Measurements from ENCODE around the gene LGR6. TPM values are rescaled to one million over a fixed set of nuclear protein-coding genes. Genes with fewer than 3 reads are reported as not detected.

Gene LGR6
- not detected in 2 replicates for total RNA-seq

GRCh38 chr1:202193614-202194327, at the start of gene LGR6:
Gene LGR6 (plus strand): TSS chr1:202193799. CDS start chr1:202193990, 191 bp downstream.

GRCh38 chr1:202144402-202145067, 49.1 kb upstream of the LGR6 start, which contains the start of gene ARL8A:
Gene ARL8A (minus strand): TSS chr1:202144737. CDS start chr1:202144572, 165 bp downstream.

GRCh38 chr1:202160377-202160940, 33.1 kb upstream of the LGR6 start, which contains the start of gene PTPN7:
Gene PTPN7 (minus strand): TSS chr1:202160602. CDS start chr1:202159402, 1,200 bp downstream.

GRCh38 chr1:202348509-202349205, 155.1 kb downstream of the LGR6 start, which contains the start of gene PPP1R12B:
Gene PPP1R12B (plus strand): TSS chr1:202348699. CDS start chr1:202348852, 153 bp downstream.

Other genes starting within 250 kb of the LGR6 start
- 12.7 and 29.1 TPM in 2 replicates for gene LMOD1, start 247.3 kb upstream of the LGR6 start, total RNA-seq
- gene TIMM17A, start 238.3 kb upstream of the LGR6 start, total RNA-seq = 62.3 and 70.2 TPM in 2 replicates
- gene RNPEP, start 211.2 kb upstream of the LGR6 start, total RNA-seq = 57.5 and 63.7 TPM in 2 replicates
- gene ELF3, start 183.2 kb upstream of the LGR6 start, total RNA-seq = 0.18 and 0.28 TPM in 2 replicates
- under 0.01 TPM in 1 of 2 replicates, not detected in the other for gene GPR37L1, start 70.9 kb upstream of the LGR6 start, total RNA-seq
- gene ARL8A, start 49.1 kb upstream of the LGR6 start, total RNA-seq = 17.4 and 19.8 TPM in 2 replicates
- gene PTPN7, start 33.2 kb upstream of the LGR6 start, total RNA-seq = not detected in 2 replicates
- gene UBE2T, start 148.1 kb downstream of the LGR6 start, total RNA-seq = 5.0 and 6.5 TPM in 2 replicates
- gene PPP1R12B, start 154.9 kb downstream of the LGR6 start, total RNA-seq = 15.6 and 18.8 TPM in 2 replicates

Data from smooth muscle cell of bladder (primary cell).